GM23248 (cell line): Measurements from ENCODE around the gene SCML1.

Experiments
- EZH2 ChIP-seq: fragments of 200-600 bp; sonication (generic); IDR thresholded peaks from 2 replicates; pipeline ENCODE4 v1.6.1; 2018; ENCODE audit warnings: antibody characterized with exemption, mild to moderate bottlenecking; ENCODE audit not compliant: insufficient read depth, poor library complexity, severe bottlenecking
- EZH2phosphoT487 ChIP-seq: fragments of 200-600 bp; sonication (generic); IDR thresholded peaks from 2 replicates; pipeline ENCODE4 v1.6.1; 2018; ENCODE audit warnings: antibody characterized with exemption, moderate library complexity, mild to moderate bottlenecking, low read depth; ENCODE audit not compliant: insufficient read depth

DNA sequence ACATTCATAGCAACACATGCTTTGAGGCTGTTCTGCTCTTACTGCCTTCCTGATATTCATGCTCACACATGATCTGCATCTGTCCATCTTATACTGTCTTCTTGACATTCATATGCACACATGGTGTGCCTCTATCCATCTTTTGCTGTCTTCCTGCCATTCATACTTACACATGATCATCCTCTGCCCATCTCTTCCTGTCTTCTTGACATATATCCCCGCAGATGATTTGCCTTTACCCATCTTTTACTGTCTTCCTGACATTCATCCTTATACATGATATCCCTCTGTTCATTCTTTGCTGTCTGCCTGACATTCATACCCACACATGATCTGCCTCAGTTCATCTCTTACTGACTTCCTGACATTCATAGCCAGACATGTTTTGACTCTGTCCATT, 36.8 kb downstream of the SCML1 start:
- no peak for TF ChIP-seq EZH2
- no peak for TF ChIP-seq EZH2phosphoT487
